ENCODE data around the gene SPRED3.
"Not testable (repeated sequence)": the region's sequence is repeated elsewhere in the genome, so short reads cannot be mapped to it uniquely, and the experiment has no call there.

The SPRED3 gene

GRCh38 chr19:38411041-38411712 is 22.7 kb downstream of the SPRED3 start:
- Mint-ChIP-seq H3K27me3 (ENCODE audit: low read depth, poor library complexity) (no peaks in the 10 kb centered on the region), H3K4me1 (peaks cover 16% of the 10 kb centered on the region), H3K36me3 (ENCODE audit: low read depth) (peaks cover 11% of the 10 kb centered on the region), H3K27ac (no peak overlapping the region), H3K9me3 (no peaks in the 10 kb centered on the region), H3K4me3 (no peak overlapping the region)
- DNase-seq, result no peak
- no peak for TF ChIP-seq CTCF (IDR thresholded peaks at IDR 0.05)

- H3K27ac Mint-ChIP-seq, result peak overlapping the region; percentile 81
- H3K4me1 Mint-ChIP-seq, result peaks cover 21% of the 10 kb centered on the region
- not testable (repeated sequence) for DNase-seq; H3K36me3 Mint-ChIP-seq (ENCODE audit: low read depth); H3K27me3 Mint-ChIP-seq (ENCODE audit: low read depth, poor library complexity); H3K9me3 Mint-ChIP-seq; H3K4me3 Mint-ChIP-seq
Measured at GRCh38 chr19:38411898-38412297, 23.4 kb downstream of the SPRED3 start.

- Mint-ChIP-seq H3K36me3 (ENCODE audit: low read depth) (peaks cover 5% of the 10 kb centered on the region), H3K4me3 (no peak overlapping the region), H3K27ac (no peak overlapping the region), H3K9me3 (no peaks in the 10 kb centered on the region), H3K27me3 (ENCODE audit: low read depth, poor library complexity) (peaks cover 11% of the 10 kb centered on the region), H3K4me1 (peaks cover 27% of the 10 kb centered on the region)
- no peak for DNase-seq
- no peak for TF ChIP-seq CTCF (IDR thresholded peaks at IDR 0.05)
Measured at GRCh38 chr19:38412491-38412890, 24.0 kb downstream of the SPRED3 start.

- H3K9me3 Mint-ChIP-seq, result no peaks in the 10 kb centered on the region
- peaks cover 15% of the 10 kb centered on the region for H3K27me3 Mint-ChIP-seq (ENCODE audit: low read depth, poor library complexity)
- peaks cover 5% of the 10 kb centered on the region for H3K36me3 Mint-ChIP-seq (ENCODE audit: low read depth)
- TF ChIP-seq CTCF (IDR thresholded peaks at IDR 0.05), result no peak
- H3K27ac Mint-ChIP-seq, result no peak overlapping the region
- H3K4me1 Mint-ChIP-seq, result peaks cover 31% of the 10 kb centered on the region
- no peak overlapping the region for H3K4me3 Mint-ChIP-seq
- no peak for DNase-seq
Measured at GRCh38 chr19:38412961-38413360, 24.5 kb downstream of the SPRED3 start.

- H3K36me3 Mint-ChIP-seq (ENCODE audit: low read depth), result peaks cover 4% of the 10 kb centered on the region
- H3K9me3 Mint-ChIP-seq, result no peaks in the 10 kb centered on the region
- peaks cover 17% of the 10 kb centered on the region for H3K27me3 Mint-ChIP-seq (ENCODE audit: low read depth, poor library complexity)
- no peak for TF ChIP-seq CTCF (IDR thresholded peaks at IDR 0.05)
- no peak overlapping the region for H3K27ac Mint-ChIP-seq
- peaks cover 35% of the 10 kb centered on the region for H3K4me1 Mint-ChIP-seq
- no peak overlapping the region for H3K4me3 Mint-ChIP-seq
- no peak for DNase-seq
Measured at GRCh38 chr19:38413416-38413815, 24.9 kb downstream of the SPRED3 start.

GRCh38 chr19:38417146-38417543 is 28.6 kb downstream of the SPRED3 start:
- H3K4me3 Mint-ChIP-seq, result peak overlapping the region; percentile 81
- H3K27me3 Mint-ChIP-seq (ENCODE audit: low read depth, poor library complexity), result peaks cover 41% of the 10 kb centered on the region
- H3K36me3 Mint-ChIP-seq (ENCODE audit: low read depth), result no peaks in the 10 kb centered on the region
- no peak for TF ChIP-seq CTCF (IDR thresholded peaks at IDR 0.05)
- DNase-seq, result no peak
- H3K27ac Mint-ChIP-seq, result no peak overlapping the region
- H3K9me3 Mint-ChIP-seq, result no peaks in the 10 kb centered on the region
- H3K4me1 Mint-ChIP-seq, result peaks cover 41% of the 10 kb centered on the region
